Epidermal melanocyte (primary cell): ENCODE data around the gene ZNF318.
"Not testable (repeated sequence)": the region's sequence is repeated elsewhere in the genome, so short reads cannot be mapped to it uniquely, and the experiment has no call there.

Experiments used
- DNase-seq: peaks from one replicate; pipeline ENCODE4 v3.0.0; 2011; ENCODE audit warnings: low spot score; ENCODE audit not compliant: insufficient read length

The ZNF318 gene

DNA sequence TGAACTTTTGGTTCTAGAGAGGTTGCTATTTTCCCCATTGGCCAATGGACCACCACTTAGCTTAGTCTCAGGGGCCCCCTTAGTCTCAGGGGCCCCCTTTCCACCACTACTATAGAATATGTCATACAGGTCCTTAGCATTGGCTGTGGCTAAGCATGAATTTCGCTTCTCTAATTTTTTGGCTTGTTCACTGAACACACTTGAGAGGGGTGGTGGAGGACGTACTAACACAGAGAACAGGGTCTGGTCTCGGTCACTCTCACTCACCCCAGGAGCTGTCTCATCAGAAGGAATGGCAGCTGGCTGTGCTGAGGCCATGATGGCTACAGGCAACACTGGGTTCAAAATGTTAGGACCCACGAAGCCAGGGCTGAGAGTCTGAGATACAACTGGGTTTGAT lies 30.3 kb downstream of the ZNF318 start:
- no peak for DNase-seq

DNA sequence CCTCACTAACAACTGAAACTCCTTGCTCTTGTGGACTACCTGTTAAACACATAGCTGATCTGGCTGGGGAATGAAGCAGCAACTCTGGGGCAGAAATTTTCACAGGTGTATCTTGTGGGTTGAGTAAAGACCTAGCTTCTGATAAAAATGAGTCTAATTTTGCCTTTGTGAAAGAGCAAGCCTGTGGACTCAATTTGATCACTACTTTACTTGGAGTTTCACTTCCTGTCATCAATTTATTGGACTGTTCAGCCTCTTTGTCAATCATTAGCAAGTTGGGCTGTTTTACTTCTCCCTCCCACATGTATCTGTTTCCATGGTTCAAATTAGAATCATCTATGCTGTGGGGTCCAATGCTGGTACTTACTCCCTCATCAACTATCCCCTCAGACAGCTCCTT lies 31.2 kb downstream of the ZNF318 start:
- DNase-seq = no peak

DNA sequence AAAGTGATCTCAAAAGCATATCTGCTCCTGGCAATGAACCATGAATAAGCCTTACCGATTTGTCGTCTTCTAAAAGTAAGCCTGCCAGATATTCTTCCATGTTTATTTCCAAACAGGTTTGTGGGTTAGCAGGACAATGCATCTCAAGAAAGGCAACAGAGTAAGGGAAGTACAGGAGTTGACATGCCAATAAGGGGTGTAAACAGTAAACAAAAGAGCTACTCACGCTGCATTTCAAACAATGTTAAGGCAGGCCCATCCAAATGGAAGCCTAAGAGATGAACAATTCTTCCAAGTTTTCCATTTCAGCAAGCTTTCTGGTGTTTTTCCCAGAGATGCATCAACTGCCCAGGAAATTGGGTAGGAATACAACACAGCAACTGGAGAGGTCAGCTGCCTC lies 33.1 kb downstream of the ZNF318 start:
- DNase-seq = no peak

DNA sequence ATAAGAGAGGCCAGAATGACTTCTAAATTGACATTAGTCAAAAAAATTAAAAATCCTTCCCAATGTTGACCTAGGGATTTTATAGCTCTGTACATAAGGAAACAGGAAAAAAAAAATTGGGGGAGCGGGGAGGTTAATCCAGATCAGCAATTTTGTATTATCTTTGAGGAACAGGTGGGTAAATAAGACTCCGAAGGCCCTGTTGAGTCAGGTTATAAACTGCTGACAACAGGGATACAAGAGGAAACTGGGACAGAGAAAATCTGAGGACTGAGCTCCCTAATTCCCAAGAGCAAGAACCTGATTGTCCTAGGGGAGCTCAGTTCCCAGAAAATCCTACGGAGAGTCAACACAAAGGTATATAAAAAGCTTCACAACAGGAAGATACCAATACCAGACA lies 34.0 kb downstream of the ZNF318 start:
- DNase-seq = no peak

- no peak for DNase-seq
Measured at GRCh38 chr6:43334466-43335095, 34.9 kb downstream of the ZNF318 start.

DNA sequence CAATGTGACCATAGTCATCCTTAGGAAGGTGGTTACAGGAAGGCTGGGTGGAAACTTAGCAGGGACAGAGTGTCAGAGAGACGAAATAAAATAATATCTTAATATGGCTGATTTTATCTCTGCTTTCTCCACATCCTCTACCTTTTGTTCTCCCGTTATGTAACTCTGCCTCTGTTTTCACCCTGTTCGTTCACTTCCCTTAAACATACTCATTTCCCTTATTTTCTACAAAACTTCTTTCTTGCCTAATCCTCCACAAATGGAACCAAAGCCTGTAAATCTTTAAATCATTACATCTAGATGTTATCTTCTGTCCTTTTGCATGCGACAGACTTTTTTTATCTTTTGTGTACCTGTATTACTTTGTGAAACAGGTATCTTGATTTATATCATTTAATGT lies 37.6 kb downstream of the ZNF318 start:
- no peak for DNase-seq

DNA sequence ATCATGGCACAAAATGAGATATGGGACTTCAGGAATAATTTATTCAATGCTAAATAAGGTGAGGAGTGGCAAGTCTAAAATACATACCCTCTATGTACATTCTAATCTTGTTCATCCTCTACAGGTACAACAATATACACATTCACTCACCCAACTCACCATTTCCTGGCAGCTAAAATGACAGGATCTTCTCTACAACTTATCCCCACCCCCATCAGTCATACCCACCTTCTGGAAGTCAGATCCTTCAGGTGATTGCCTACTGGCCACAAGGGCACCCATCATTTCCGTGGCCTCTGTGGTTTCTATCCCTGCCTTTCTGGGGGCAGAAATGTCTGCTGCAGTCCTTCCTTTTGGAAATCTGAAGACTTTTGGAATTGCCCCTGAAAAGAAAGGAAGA lies 38.0 kb downstream of the ZNF318 start:
- DNase-seq = no peak

GRCh38 chr6:43328528-43328927 lies 40.9 kb downstream of the ZNF318 start:
- DNase-seq = no peak

DNA sequence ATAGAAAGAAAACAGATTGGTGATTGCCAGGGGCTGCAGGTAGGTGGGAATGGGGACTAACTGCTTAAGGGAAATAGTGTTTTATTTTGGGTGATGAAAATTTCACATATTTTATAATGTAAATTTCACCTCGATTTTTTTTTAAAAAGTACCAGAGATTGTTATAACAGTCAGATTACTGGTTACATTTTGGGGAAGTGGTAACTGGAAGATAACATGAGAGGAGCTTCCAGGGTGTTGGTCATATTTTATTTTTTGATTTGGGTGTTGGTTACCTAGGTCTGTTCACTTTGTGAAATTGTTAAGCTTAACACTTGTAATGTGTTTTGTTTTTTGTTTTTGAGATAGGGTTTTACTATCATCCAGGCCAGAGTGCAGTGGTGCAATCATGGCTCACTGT lies 43.6 kb downstream of the ZNF318 start:
- DNase-seq = no peak

- DNase-seq = no peak
Measured at GRCh38 chr6:43318011-43318410, 51.4 kb downstream of the ZNF318 start.

- no peak for DNase-seq
Measured at GRCh38 chr6:43313813-43314212, 55.6 kb downstream of the ZNF318 start.

GRCh38 chr6:43311666-43312065 lies 57.8 kb downstream of the ZNF318 start:
- DNase-seq = no peak

DNA sequence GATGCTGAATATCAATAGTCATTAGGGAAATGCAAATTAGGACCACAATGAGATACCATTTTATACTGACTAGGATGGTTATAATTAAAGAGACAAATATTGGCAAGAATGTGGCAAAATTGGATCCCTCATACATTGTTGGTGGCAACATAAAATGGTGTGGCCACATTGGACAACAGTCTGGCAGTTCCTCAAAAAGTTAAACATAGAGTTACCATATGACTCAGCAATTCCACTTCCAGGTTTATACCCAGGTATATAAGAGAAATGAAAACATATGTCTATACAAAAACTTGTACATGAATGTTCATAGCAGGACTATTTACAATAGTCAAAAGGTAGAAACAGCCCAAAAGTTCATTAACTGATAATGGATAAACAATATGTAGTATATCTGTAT lies 58.8 kb downstream of the ZNF318 start:
- no peak for DNase-seq

DNA sequence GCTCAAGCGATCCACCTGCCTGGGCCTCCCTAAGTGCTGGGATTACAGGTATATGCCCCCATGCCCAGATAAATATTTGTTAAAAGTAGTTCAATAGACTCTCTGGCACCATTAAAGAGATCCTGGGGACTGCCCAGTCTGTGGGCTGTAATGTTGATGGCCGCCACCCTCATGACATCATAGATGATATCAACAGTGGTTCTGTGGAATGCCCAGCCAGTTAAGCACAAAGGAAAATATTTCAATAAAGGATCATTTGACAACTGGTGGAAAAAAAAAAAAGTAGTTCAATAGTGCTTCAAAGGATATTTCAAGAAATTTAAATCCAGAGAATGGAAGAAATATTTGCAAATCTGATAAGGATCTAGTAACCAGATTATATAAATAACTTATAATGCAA lies 59.3 kb downstream of the ZNF318 start:
- DNase-seq = no peak

- DNase-seq = no peak
Measured at GRCh38 chr6:43308990-43309477, 60.4 kb downstream of the ZNF318 start.

DNA sequence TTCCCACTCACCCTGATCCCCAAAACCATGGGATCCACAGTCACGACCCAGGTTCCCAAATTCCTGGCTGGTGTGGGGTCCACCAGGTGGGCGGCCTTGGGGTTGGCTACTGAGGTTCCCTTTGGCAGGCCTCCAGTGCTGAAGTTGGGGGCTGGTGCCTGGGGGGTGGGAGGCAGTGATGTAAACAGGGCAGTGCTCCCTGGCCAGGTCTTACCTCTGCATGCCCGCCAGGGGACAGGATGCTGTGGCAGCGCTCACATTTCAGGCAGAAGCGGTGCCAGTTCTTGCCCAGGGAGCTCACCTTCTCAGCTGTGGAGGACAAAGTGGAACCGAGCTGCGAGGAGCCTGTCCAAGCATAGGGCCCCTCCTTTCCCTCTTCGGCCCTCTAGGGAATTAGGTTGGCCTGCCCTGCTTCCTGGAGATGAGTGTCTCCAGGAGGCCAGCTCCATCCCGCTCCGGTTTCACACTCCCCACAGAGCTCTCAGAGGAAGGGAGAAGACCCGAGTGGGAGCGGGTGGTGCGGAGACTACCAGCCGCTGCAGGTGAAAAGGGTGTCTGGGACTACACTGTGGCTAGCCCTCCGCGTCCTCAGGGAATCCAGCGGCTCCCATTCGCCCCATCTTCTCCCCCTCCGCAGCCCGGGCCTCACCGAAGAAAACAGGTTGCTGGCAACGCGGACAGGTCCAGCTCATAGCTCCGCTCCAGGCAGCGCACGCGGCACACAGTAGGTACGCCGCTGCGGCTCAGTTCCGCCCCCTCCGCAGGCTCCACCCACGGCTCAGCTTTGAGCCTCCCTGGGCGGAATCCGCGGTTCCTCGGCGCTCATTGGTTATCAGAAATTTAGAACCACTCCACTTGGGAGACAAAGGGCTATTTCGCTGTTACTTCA lies 61.1 kb downstream of the ZNF318 start, which contains the start of gene CRIP3:
Gene CRIP3 (minus strand): TSS at position 726 of the 889 bp plus-strand sequence. CDS start 34 bp downstream, at position 692.
- no peak for DNase-seq

- no peak for DNase-seq
Measured at GRCh38 chr6:43307451-43308100, 61.9 kb downstream of the ZNF318 start.

DNA sequence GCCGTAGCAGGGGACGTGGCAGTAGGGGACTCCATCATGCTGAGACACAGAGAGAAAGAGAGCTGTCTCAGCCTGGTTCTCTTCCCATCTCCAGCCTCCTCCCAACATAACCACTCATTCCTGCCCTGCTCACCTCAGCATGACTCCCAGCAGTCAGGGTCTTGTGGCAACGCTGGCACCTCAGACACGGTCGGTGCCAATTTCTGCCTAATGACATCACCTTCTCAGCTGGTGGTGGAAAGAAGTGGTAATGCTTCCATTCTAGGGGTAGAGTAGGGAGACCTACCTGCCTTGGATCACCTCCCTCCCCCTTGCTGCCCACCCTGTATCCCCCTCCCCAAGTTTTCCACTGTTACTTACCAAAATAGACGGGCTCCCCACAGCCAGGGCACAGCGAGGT lies 63.4 kb downstream of the ZNF318 start:
- DNase-seq = no peak

GRCh38 chr6:43304882-43305281 lies 64.6 kb downstream of the ZNF318 start:
- DNase-seq = no peak

DNA sequence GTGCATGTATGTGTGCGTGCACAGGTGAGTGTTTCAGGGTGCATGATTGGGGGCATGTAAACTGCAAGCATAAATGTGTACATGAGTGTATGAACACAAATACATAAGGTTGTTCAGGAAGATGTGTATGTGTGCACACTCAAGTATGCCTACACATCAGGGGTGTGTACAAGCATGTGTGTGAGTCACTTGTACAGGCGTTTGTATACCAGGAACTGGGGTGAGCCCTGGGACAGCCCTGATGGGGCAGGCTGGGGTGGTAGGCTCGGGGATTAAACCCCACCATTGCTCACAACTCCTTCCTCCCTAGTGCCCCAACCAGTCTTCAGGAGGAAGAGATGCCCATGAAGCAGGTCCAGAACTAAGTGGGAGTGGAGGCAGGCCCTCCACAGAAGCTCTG lies 65.1 kb downstream of the ZNF318 start:
- no peak for DNase-seq

GRCh38 chr6:43303751-43304331 lies 65.6 kb downstream of the ZNF318 start:
- DNase-seq = no peak

DNA sequence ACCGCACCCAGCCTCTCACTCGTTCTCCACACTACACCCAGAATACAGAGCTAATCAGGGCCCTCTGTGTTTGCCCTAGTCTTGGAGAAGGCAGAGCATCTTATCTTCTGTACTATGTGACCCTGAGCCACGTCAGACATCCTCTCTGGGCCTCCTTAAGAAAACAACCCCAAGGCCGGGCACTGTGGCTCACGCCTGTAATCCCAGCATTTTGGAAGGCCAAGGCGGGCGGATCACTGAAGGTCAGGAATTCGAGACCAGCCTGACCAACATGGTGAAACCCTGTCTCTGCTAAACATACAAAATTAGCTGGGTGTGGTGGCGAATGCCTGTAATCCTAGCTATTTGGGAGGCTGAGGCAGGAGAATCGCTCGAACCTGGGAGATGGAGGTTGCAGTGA lies 66.4 kb downstream of the ZNF318 start:
- DNase-seq = not testable (repeated sequence)
